HepG2 (cell line): ENCODE data around the gene CPNE1. TPM values are rescaled to one million over a fixed set of nuclear protein-coding genes. Genes with fewer than 3 reads are reported as not detected.

Experiments used
- ATRX ChIP-seq: sonication (generic); formaldehyde crosslinking; IDR thresholded peaks from 2 replicates; pipeline ENCODE4 v1.4.0; 2020; ENCODE audit warnings: missing genetic modification reagents, borderline replicate concordance
- BRD4 ChIP-seq: sonication (generic); formaldehyde crosslinking; IDR thresholded peaks from 2 replicates; pipeline ENCODE4 v1.4.0; 2020; ENCODE audit warnings: missing genetic modification reagents
- CTCF ChIP-seq: sonication (generic); formaldehyde crosslinking; IDR thresholded peaks from 2 replicates; pipeline ENCODE4 v1.5.0; 2020; ENCODE audit warnings: mild to moderate bottlenecking, missing genetic modification reagents, moderate library complexity
- ERF ChIP-seq: IDR thresholded peaks from 2 replicates; pipeline ENCODE4 v1.6.1; 2018; ENCODE audit warnings: missing biosample characterization, missing genetic modification reagents
- GPN1 ChIP-seq: sonication (generic); formaldehyde crosslinking; IDR thresholded peaks from 2 replicates; pipeline ENCODE4 v1.5.1; 2020; ENCODE audit warnings: missing genetic modification reagents, borderline replicate concordance
- MAFK ChIP-seq, 2 experiments: IDR thresholded peaks in 1 of 2; conservative IDR thresholded peaks in 1 of 2; 2 replicates each; pipeline ENCODE4 v1.6.1; 2011; ENCODE audit warnings: improper control_type of control experiment in 2 of 2, low read length in 2 of 2
- NR2F2 ChIP-seq: IDR thresholded peaks from 2 replicates; pipeline ENCODE4 v1.6.1; 2012; ENCODE audit warnings: low read depth, inconsistent platforms, borderline replicate concordance
- PHF5A ChIP-seq: IDR thresholded peaks from one replicate; pipeline ENCODE4 v1.6.1; 2018; ENCODE audit warnings: low read depth, missing genetic modification reagents; ENCODE audit not compliant: unreplicated experiment
- REPIN1 ChIP-seq: sonication (generic); formaldehyde crosslinking; IDR thresholded peaks from 2 replicates; pipeline ENCODE4 v1.8.0; 2022; ENCODE audit warnings: missing genetic modification reagents, low read depth, mild to moderate bottlenecking, borderline replicate concordance
- RFX5 ChIP-seq: IDR thresholded peaks from 2 replicates; pipeline ENCODE4 v1.6.1; 2011; ENCODE audit warnings: low read depth, low read length, improper control_type of control experiment
- SMAD3 ChIP-seq: sonication (generic); formaldehyde crosslinking; IDR thresholded peaks from 2 replicates; pipeline ENCODE4 v1.4.0; 2020; ENCODE audit warnings: missing genetic modification reagents
- SOX13 ChIP-seq, 3 experiments: fragments of 450-650 bp in 1 of 3; sonication (generic) in 1 of 3; formaldehyde crosslinking in 1 of 3; IDR thresholded peaks in 2 of 3; conservative IDR thresholded peaks in 1 of 3; 2 replicates each; pipeline versions ENCODE4 v1.5.0 to v1.6.1; 2016 to 2020; ENCODE audit warnings: antibody characterized with exemption in 1 of 3, mild to moderate bottlenecking in 1 of 3, missing compliant biosample characterization in 1 of 3, missing genetic modification reagents in 1 of 3, moderate library complexity in 1 of 3
- STAT6 ChIP-seq: sonication (generic); formaldehyde crosslinking; IDR thresholded peaks from 2 replicates; pipeline ENCODE4 v1.4.0; 2020; ENCODE audit warnings: missing genetic modification reagents, mild to moderate bottlenecking, borderline replicate concordance
- TFE3 ChIP-seq: IDR thresholded peaks from 2 replicates; pipeline ENCODE4 v1.6.1; 2016
- WIZ ChIP-seq: sonication (generic); formaldehyde crosslinking; IDR thresholded peaks from 2 replicates; pipeline ENCODE4 v1.5.1; 2020; ENCODE audit warnings: mild to moderate bottlenecking, missing genetic modification reagents
- ZFX ChIP-seq: sonication (generic); formaldehyde crosslinking; IDR thresholded peaks from 2 replicates; pipeline ENCODE4 v1.4.0; 2020; ENCODE audit warnings: mild to moderate bottlenecking, low read depth, missing genetic modification reagents, moderate library complexity
- ZNF3 ChIP-seq: IDR thresholded peaks from 2 replicates; pipeline ENCODE4 v1.7.0; 2017; ENCODE audit warnings: inconsistent platforms
- ZNF432 ChIP-seq: sonication (generic); formaldehyde crosslinking; IDR thresholded peaks from 2 replicates; pipeline ENCODE4 v1.5.0; 2020; ENCODE audit warnings: missing genetic modification reagents, mild to moderate bottlenecking, borderline replicate concordance
- ZNF546 ChIP-seq: sonication (generic); formaldehyde crosslinking; conservative IDR thresholded peaks from 2 replicates; pipeline ENCODE4 v1.8.1; 2023; ENCODE audit warnings: mild to moderate bottlenecking, missing genetic modification reagents
- ZNF552 ChIP-seq: sonication (generic); formaldehyde crosslinking; IDR thresholded peaks from 2 replicates; pipeline ENCODE4 v1.9.0; 2022; ENCODE audit warnings: missing genetic modification reagents, mild to moderate bottlenecking, borderline replicate concordance
- ZNF720 ChIP-seq: sonication (generic); formaldehyde crosslinking; IDR thresholded peaks from 2 replicates; pipeline ENCODE4 v1.4.0; 2020; ENCODE audit warnings: missing genetic modification reagents
- ZNF773 ChIP-seq: sonication (generic); formaldehyde crosslinking; IDR thresholded peaks from 2 replicates; pipeline ENCODE4 v1.4.0; 2020; ENCODE audit warnings: missing genetic modification reagents, borderline replicate concordance
- polyA plus RNA-seq, 8 experiments: library from polyadenylated mRNA; depleted of rRNA in 3 of 8; stranded (reverse) in 7 of 8; unstranded in 1 of 8; fragments of >200 nt; fragmentation: Illumina TruSeq in 4 of 8; extraction: Trizol in 4 of 8; gene quantifications; 2 replicates each; pipeline versions ENCODE4 v1.2.1 to v1.2.3, GENCODE V29; 2011 to 2016; ENCODE audit warnings: low read depth in 4 of 8, missing spikeins in 1 of 8, mixed read lengths in 1 of 8; ENCODE audit not compliant: insufficient read depth in 1 of 8
- total RNA-seq, 5 experiments: library from RNA; depleted of rRNA; stranded (reverse); fragments of >200 nt; fragmentation: Illumina TruSeq; extraction: Trizol; gene quantifications; 2 replicates each; pipeline ENCODE4 v1.2.3, GENCODE V29; 2016; ENCODE audit warnings: low read depth in 1 of 5
- TF ChIP-seq, protein P1 (sequence below): sonication (generic); formaldehyde crosslinking; IDR thresholded peaks from 2 replicates; pipeline ENCODE4 v1.5.1; 2020; ENCODE audit warnings: mild to moderate bottlenecking, missing genetic modification reagents, moderate library complexity

The CPNE1 gene
- total and polyA plus RNA-seq, 2 of the 13 experiments (the other 11 are each of a cell fraction or from before 2014, with no cell fraction given): 408 to 431 TPM

- TF ChIP-seq PHF5A (CRISPR knock-in tag): peak; percentile 29
- TF ChIP-seq RFX5: 0 out of 2 replicates have a peak, but pooled peaks have one; percentile 43
- TF ChIP-seq REPIN1: 0 out of 2 replicates have a peak, but pooled peaks have one; percentile 67
- TF ChIP-seq WIZ (CRISPR knock-in tag): no peak
- TF ChIP-seq BRD4: no peak
- no peak for TF ChIP-seq ZNF552
- TF ChIP-seq SMAD3 (CRISPR knock-in tag): peak; percentile 45; the same call in 1 of the 2 replicates
- TF ChIP-seq ZFX: no peak
- no peak for TF ChIP-seq ERF
- 0 out of 2 replicates have a peak, but pooled peaks have one; percentile 27 for TF ChIP-seq ZNF3 (CRISPR knock-in tag)
- no peak for TF ChIP-seq ATRX (CRISPR knock-in tag)
- TF ChIP-seq SOX13 (IDR thresholded peaks at IDR 0.05): no peak
- TF ChIP-seq SOX13 (CRISPR knock-in tag; conservative IDR thresholded peaks at IDR 0.05 in 1 of 2, IDR thresholded peaks at IDR 0.05 in 1 of 2): no peak
- no peak for TF ChIP-seq CTCF (CRISPR knock-in tag)
- TF ChIP-seq TFE3 (CRISPR knock-in tag): no peak
- TF ChIP-seq, protein P1, sequence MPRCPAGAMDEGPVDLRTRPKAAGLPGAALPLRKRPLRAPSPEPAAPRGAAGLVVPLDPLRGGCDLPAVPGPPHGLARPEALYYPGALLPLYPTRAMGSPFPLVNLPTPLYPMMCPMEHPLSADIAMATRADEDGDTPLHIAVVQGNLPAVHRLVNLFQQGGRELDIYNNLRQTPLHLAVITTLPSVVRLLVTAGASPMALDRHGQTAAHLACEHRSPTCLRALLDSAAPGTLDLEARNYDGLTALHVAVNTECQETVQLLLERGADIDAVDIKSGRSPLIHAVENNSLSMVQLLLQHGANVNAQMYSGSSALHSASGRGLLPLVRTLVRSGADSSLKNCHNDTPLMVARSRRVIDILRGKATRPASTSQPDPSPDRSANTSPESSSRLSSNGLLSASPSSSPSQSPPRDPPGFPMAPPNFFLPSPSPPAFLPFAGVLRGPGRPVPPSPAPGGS (CRISPR knock-in tag): no peak
- no peak for TF ChIP-seq GPN1 (CRISPR knock-in tag)
- TF ChIP-seq NR2F2: no peak
- no peak for TF ChIP-seq STAT6 (CRISPR knock-in tag)
- no peak for TF ChIP-seq ZNF432 (CRISPR knock-in tag)
- no peak for TF ChIP-seq ZNF773 (CRISPR knock-in tag)
- TF ChIP-seq ZNF546: no peak
- TF ChIP-seq MAFK (conservative IDR thresholded peaks at IDR 0.05 in 1 of 2, IDR thresholded peaks at IDR 0.05 in 1 of 2; ENCODE audit: low read length in 2 of 2): peak; percentile 81
- no peak for TF ChIP-seq ZNF720 (CRISPR knock-in tag)
Observed at GRCh38 chr20:35702051-35702823, 37.5 kb upstream of the CPNE1 start (continued).
